ENCODE data around the gene HS6ST1. TPM values are rescaled to one million over a fixed set of nuclear protein-coding genes. Genes with fewer than 3 reads are reported as not detected.
A peak's percentile ranks its signal among the peaks of the same experiment; 100 is the strongest.
"Not testable (repeated sequence)": the region's sequence is repeated elsewhere in the genome, so short reads cannot be mapped to it uniquely, and the experiment has no call there.

Gene HS6ST1
- total and polyA plus RNA-seq, 2 donors (not counting 1 experiment from before 2014, with no cell fraction given), result 16.6 to 59.9 TPM

- H3K36me3 ChIP-seq (ENCODE audit: control insufficient read depth, insufficient read depth, low read length), result no peaks in the 10 kb centered on the region
- no peaks in the 10 kb centered on the region for H3K9me3 ChIP-seq (ENCODE audit: control insufficient read depth, insufficient read depth, low read depth, low read length)
- DNase-seq (ENCODE audit: low read depth in 2 of 2), result no peak
- no peak overlapping the region for H3K4me3 ChIP-seq (replicated peaks in 1 of 4; ENCODE audit: control extremely low read depth in 1 of 4, insufficient read depth in 1 of 4, low read depth in 3 of 4, low read length in 4 of 4)
- H3K4me1 ChIP-seq (ENCODE audit: control insufficient read depth, extremely low read depth, insufficient read depth, low read length), result peaks cover 7% of the 10 kb centered on the region
- H2AFZ ChIP-seq (ENCODE audit: low read length), result peak overlapping the region; percentile 90
- peaks cover 17% of the 10 kb centered on the region for H3K79me2 ChIP-seq (ENCODE audit: control insufficient read depth, insufficient read depth, low read length)
- no peak overlapping the region for H3K9ac ChIP-seq (ENCODE audit: insufficient read depth, low read length)
- H3K4me2 ChIP-seq (ENCODE audit: extremely low read depth, insufficient read depth, low read length), result peak overlapping the region; percentile 75
- H3K27ac ChIP-seq (ENCODE audit: insufficient read depth, low read length), result no peak overlapping the region
- no peaks in the 10 kb centered on the region for H3K27me3 ChIP-seq (ENCODE audit: control insufficient read depth, insufficient read depth, low read length)
- peaks cover 2% of the 10 kb centered on the region for H4K20me1 ChIP-seq (ENCODE audit: control insufficient read depth, extremely low read depth, insufficient read depth, low read length)
- TF ChIP-seq EZH2 (IDR thresholded peaks at IDR 0.05; ENCODE audit: low read length, missing control alignments), result no peak
- TF ChIP-seq, protein P1, sequence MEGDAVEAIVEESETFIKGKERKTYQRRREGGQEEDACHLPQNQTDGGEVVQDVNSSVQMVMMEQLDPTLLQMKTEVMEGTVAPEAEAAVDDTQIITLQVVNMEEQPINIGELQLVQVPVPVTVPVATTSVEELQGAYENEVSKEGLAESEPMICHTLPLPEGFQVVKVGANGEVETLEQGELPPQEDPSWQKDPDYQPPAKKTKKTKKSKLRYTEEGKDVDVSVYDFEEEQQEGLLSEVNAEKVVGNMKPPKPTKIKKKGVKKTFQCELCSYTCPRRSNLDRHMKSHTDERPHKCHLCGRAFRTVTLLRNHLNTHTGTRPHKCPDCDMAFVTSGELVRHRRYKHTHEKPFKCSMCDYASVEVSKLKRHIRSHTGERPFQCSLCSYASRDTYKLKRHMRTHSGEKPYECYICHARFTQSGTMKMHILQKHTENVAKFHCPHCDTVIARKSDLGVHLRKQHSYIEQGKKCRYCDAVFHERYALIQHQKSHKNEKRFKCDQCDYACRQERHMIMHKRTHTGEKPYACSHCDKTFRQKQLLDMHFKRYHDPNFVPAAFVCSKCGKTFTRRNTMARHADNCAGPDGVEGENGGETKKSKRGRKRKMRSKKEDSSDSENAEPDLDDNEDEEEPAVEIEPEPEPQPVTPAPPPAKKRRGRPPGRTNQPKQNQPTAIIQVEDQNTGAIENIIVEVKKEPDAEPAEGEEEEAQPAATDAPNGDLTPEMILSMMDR (conservative IDR thresholded peaks at IDR 0.05 in 1 of 2, IDR thresholded peaks at IDR 0.05 in 1 of 2; ENCODE audit: low read depth in 1 of 2, low read length in 2 of 2), result no peak
These were observed 2.5 kb upstream of the HS6ST1 start for GRCh38 chr2:128320906-128321771.

DNA sequence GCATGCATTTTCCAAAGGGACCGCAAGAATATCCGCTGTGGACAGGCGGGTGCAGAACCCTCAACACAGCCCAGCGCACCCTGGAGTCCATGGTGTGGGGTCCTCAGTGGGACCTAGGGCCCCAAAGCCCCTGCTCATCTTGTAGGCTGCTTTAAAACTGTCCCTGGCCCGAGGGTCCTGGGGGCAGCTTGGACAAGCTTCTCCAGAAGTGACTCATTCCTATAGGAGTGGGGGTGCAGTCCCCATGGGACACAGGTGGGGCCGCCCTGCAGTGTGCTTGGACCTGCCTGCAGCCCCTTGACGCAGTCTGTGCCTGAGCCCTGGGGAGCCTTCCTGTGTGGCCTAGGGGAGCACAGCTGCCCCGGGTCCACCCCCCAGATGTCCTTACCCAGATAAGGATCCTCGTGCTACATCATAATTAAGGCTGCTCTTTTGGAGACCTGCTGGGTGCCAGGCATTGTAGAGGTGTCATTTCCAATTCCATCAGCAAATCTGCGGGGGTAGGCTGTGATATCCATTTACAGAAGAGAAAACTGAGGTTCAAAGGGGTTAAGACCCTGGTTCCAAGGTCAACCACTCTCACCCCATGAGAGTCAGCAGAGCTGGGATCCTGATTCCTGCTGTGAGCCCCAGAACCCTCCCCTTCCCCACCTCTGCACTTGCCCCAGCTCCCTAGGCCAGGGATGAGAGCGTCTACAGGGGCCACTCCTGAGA lies 1.7 kb upstream of the HS6ST1 start:
- Histone ChIP-seq H3K4me3 (replicated peaks in 1 of 4; ENCODE audit: control extremely low read depth in 1 of 4, insufficient read depth in 1 of 4, low read depth in 3 of 4, low read length in 4 of 4) (no peak overlapping the region), H3K9ac (ENCODE audit: insufficient read depth, low read length) (no peak overlapping the region), H4K20me1 (ENCODE audit: control insufficient read depth, extremely low read depth, insufficient read depth, low read length) (peaks cover 3% of the 10 kb centered on the region), H3K4me1 (ENCODE audit: control insufficient read depth, extremely low read depth, insufficient read depth, low read length) (peaks cover 10% of the 10 kb centered on the region), H2AFZ (ENCODE audit: low read length) (no peak overlapping the region), H3K9me3 (ENCODE audit: control insufficient read depth, insufficient read depth, low read depth, low read length) (no peaks in the 10 kb centered on the region), H3K79me2 (ENCODE audit: control insufficient read depth, insufficient read depth, low read length) (peaks cover 25% of the 10 kb centered on the region), H3K27ac (ENCODE audit: insufficient read depth, low read length) (no peak overlapping the region), H3K36me3 (ENCODE audit: control insufficient read depth, insufficient read depth, low read length) (peaks cover 3% of the 10 kb centered on the region), H3K27me3 (ENCODE audit: control insufficient read depth, insufficient read depth, low read length) (no peaks in the 10 kb centered on the region), H3K4me2 (ENCODE audit: extremely low read depth, insufficient read depth, low read length) (no peak overlapping the region)
- no peak for DNase-seq (ENCODE audit: low read depth in 2 of 2)
- no peak for TF ChIP-seq EZH2 (IDR thresholded peaks at IDR 0.05; ENCODE audit: low read length, missing control alignments)
- TF ChIP-seq, protein P1 (conservative IDR thresholded peaks at IDR 0.05 in 1 of 2, IDR thresholded peaks at IDR 0.05 in 1 of 2; ENCODE audit: low read depth in 1 of 2, low read length in 2 of 2), result no peak

DNA sequence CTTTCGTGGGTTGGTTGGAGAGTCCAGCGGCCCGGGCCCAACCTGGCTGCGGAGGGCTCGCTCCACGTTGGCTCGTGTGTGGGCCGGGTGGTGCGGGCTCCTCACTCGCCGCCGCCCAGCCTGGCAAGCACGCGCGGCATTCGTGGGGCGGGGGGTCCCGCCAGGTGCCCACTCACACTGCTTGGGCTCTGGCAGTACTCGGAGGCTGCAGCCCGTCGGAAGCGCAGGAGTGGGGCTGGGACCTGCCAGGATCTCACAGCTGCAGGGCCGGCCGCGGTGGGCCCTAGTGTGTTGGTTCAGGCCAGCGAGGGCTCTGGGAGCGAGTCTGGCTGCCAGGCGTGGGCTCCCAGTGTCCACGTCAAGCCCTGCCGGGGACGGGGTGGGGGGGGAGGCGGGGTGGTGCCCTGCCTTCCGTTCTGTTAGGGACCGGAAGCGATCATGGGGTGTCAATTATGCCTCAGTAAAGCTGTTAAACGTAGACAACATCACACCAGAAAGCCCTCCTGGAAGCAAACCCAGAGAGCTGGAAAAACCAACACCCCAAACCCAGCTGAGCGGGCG lies 1.0 kb upstream of the HS6ST1 start:
- H3K4me2 ChIP-seq (ENCODE audit: extremely low read depth, insufficient read depth, low read length), result no peak overlapping the region
- no peak for DNase-seq (ENCODE audit: low read depth in 2 of 2)
- H3K9ac ChIP-seq (ENCODE audit: insufficient read depth, low read length), result no peak overlapping the region
- peaks cover 12% of the 10 kb centered on the region for H3K4me1 ChIP-seq (ENCODE audit: control insufficient read depth, extremely low read depth, insufficient read depth, low read length)
- no peaks in the 10 kb centered on the region for H3K27me3 ChIP-seq (ENCODE audit: control insufficient read depth, insufficient read depth, low read length)
- no peak overlapping the region for H2AFZ ChIP-seq (ENCODE audit: low read length)
- peaks cover 31% of the 10 kb centered on the region for H3K79me2 ChIP-seq (ENCODE audit: control insufficient read depth, insufficient read depth, low read length)
- TF ChIP-seq, protein P1 (conservative IDR thresholded peaks at IDR 0.05 in 1 of 2, IDR thresholded peaks at IDR 0.05 in 1 of 2; ENCODE audit: low read depth in 1 of 2, low read length in 2 of 2), result no peak
- TF ChIP-seq EZH2 (IDR thresholded peaks at IDR 0.05; ENCODE audit: low read length, missing control alignments), result no peak
- H3K27ac ChIP-seq (ENCODE audit: insufficient read depth, low read length), result no peak overlapping the region
- peaks cover 3% of the 10 kb centered on the region for H4K20me1 ChIP-seq (ENCODE audit: control insufficient read depth, extremely low read depth, insufficient read depth, low read length)
- no peak overlapping the region for H3K4me3 ChIP-seq (replicated peaks in 1 of 4; ENCODE audit: control extremely low read depth in 1 of 4, insufficient read depth in 1 of 4, low read depth in 3 of 4, low read length in 4 of 4)
- H3K9me3 ChIP-seq (ENCODE audit: control insufficient read depth, insufficient read depth, low read depth, low read length), result no peaks in the 10 kb centered on the region
- peaks cover 4% of the 10 kb centered on the region for H3K36me3 ChIP-seq (ENCODE audit: control insufficient read depth, insufficient read depth, low read length)

GRCh38 chr2:128318245-128318644 lies 423 bp downstream of the HS6ST1 start:
- H2AFZ ChIP-seq (ENCODE audit: low read length); H3K27ac ChIP-seq (ENCODE audit: insufficient read depth, low read length); H4K20me1 ChIP-seq (ENCODE audit: control insufficient read depth, extremely low read depth, insufficient read depth, low read length); H3K9me3 ChIP-seq (ENCODE audit: control insufficient read depth, insufficient read depth, low read depth, low read length); DNase-seq (ENCODE audit: low read depth in 2 of 2); H3K27me3 ChIP-seq (ENCODE audit: control insufficient read depth, insufficient read depth, low read length); H3K4me2 ChIP-seq (ENCODE audit: extremely low read depth, insufficient read depth, low read length): not testable (repeated sequence)
- H3K4me1 ChIP-seq (ENCODE audit: control insufficient read depth, extremely low read depth, insufficient read depth, low read length), result peaks cover 12% of the 10 kb centered on the region
- H3K4me3 ChIP-seq (replicated peaks in 1 of 4; ENCODE audit: control extremely low read depth in 1 of 4, insufficient read depth in 1 of 4, low read depth in 3 of 4, low read length in 4 of 4), result peak overlapping the region in 3 of 4 experiments; percentile 29 to 85 (median 31)
- peaks cover 43% of the 10 kb centered on the region for H3K79me2 ChIP-seq (ENCODE audit: control insufficient read depth, insufficient read depth, low read length)
- peak overlapping the region; percentile 42 for H3K9ac ChIP-seq (ENCODE audit: insufficient read depth, low read length)
- H3K36me3 ChIP-seq (ENCODE audit: control insufficient read depth, insufficient read depth, low read length), result peaks cover 11% of the 10 kb centered on the region
